HCT116 (cell line): ENCODE data around the gene NTSR1. TPM values are rescaled to one million over a fixed set of nuclear protein-coding genes. Genes with fewer than 3 reads are reported as not detected.

Experiments used
- ATAC-seq: fragments of 200-7000 bp; cut with Tn5 transposase; 2 replicates; pipeline ENCODE4 v1.9.1; 2020; ENCODE audit warnings: mild to moderate bottlenecking, moderate library complexity
- BruUV-seq: library from RNA; stranded (reverse); fragments of 400-500 nt; replicated peaks from 2 replicates; lab custom pipeline; 2021; lab: Mats Ljungman, UMichigan
- CTCF ChIA-PET: fragments of 300-600 bp; sonication (Branson Sonifier 250); formaldehyde crosslinking; loops from one replicate; lab custom pipeline; 2021; ENCODE audit warnings: antibody characterized with exemption; lab: Charles Lee
- POLR2A ChIA-PET: fragments of 300-600, 350-600 bp; sonication (Branson Sonifier 250); formaldehyde crosslinking; loops from one replicate; lab custom pipeline; 2021; ENCODE audit warnings: antibody characterized with exemption; lab: Charles Lee
- RAD21 ChIA-PET, 2 experiments: fragments of 300-600 bp; sonication (Branson Sonifier 250); formaldehyde crosslinking; loops; one replicate each; lab custom pipeline; 2023; ENCODE audit warnings: low total read pairs in 2 of 2; ENCODE audit not compliant: uncharacterized antibody in 2 of 2, unreplicated experiment in 2 of 2, low non-redundant PET in 1 of 2; lab: Charles Lee
- DNase-seq: peaks from one replicate; pipeline ENCODE4 v3.0.0-alpha.2; 2010; ENCODE audit warnings: low read depth, low spot score
- H2AFZ ChIP-seq: fragments of 200-600 bp; shearing (Covaris generic), sonication (generic); 2 replicates; pipeline ENCODE4 v1.6.1; 2017; ENCODE audit warnings: low read depth, mixed run types, mixed read lengths, antibody characterized with exemption, low read length; ENCODE audit not compliant: poor library complexity, severe bottlenecking
- H3K27ac ChIP-seq: 2 replicates; pipeline ENCODE4 v1.5.1; 2012; ENCODE audit warnings: low read depth, low read length
- H3K27me3 ChIP-seq: fragments of 200-600 bp; sonication (generic); 2 replicates; pipeline ENCODE4 v1.6.1; 2016; ENCODE audit warnings: mixed run types, low read length, mixed read lengths; ENCODE audit not compliant: insufficient read depth
- H3K36me3 ChIP-seq, 2 experiments: fragments of 200-500 bp in 1 of 2; fragments of 200-600 bp in 1 of 2; sonication (Bioruptor generic) in 1 of 2; sonication (generic) in 1 of 2; 2 replicates each; pipeline versions ENCODE4 v1.5.1 to v1.6.1; 2014 to 2016; ENCODE audit warnings: low read length in 2 of 2, inconsistent platforms in 1 of 2, mixed read lengths in 1 of 2, mixed run types in 1 of 2; ENCODE audit not compliant: insufficient read depth in 2 of 2, control insufficient read depth in 1 of 2
- H3K4me1 ChIP-seq, 2 experiments: fragments of 200-600 bp in 1 of 2; sonication (generic) in 1 of 2; 2 replicates each; pipeline versions ENCODE4 v1.5.1 to v1.6.1; 2012 to 2017; ENCODE audit warnings: low read length in 2 of 2, inconsistent platforms in 1 of 2, mild to moderate bottlenecking in 1 of 2, mixed read lengths in 1 of 2, mixed run types in 1 of 2, moderate library complexity in 1 of 2; ENCODE audit not compliant: insufficient read depth in 2 of 2, control insufficient read depth in 1 of 2
- H3K4me2 ChIP-seq: fragments of 200-600 bp; sonication (generic); 2 replicates; pipeline ENCODE4 v1.6.1; 2017; ENCODE audit warnings: mixed run types, low read length, mixed read lengths
- H3K4me3 ChIP-seq, 2 experiments: fragments of 200-600 bp in 1 of 2; sonication (generic) in 1 of 2; replicated peaks in 1 of 2; 2 replicates each; pipeline ENCODE4 v1.5.1; 2011 to 2016; ENCODE audit warnings: low read length in 2 of 2, control low read depth in 1 of 2, low read depth in 1 of 2, mild to moderate bottlenecking in 1 of 2, mixed read lengths in 1 of 2, mixed run types in 1 of 2
- H3K79me2 ChIP-seq: fragments of 200-600 bp; sonication (generic); 2 replicates; pipeline ENCODE4 v1.6.1; 2017; ENCODE audit warnings: mild to moderate bottlenecking, mixed run types, low read length, moderate library complexity, mixed read lengths; ENCODE audit not compliant: insufficient read depth
- H3K9ac ChIP-seq: fragments of 200-600 bp; sonication (generic); 2 replicates; pipeline ENCODE4 v1.6.1; 2016; ENCODE audit warnings: low read length, mixed read lengths
- H3K9me2 ChIP-seq: fragments of 200-600 bp; sonication (generic), shearing (Covaris generic); 2 replicates; pipeline ENCODE4 v1.6.1; 2017; ENCODE audit warnings: mixed run types, mild to moderate bottlenecking, moderate library complexity; ENCODE audit not compliant: insufficient read depth
- H3K9me3 ChIP-seq, 2 experiments: fragments of 200-500 bp in 1 of 2; fragments of 200-600 bp in 1 of 2; sonication (Bioruptor generic) in 1 of 2; sonication (generic) in 1 of 2; 2 replicates each; pipeline ENCODE4 v1.6.1; 2014 to 2017; ENCODE audit warnings: low read length in 2 of 2, mixed read lengths in 2 of 2, inconsistent platforms in 1 of 2, low read depth in 1 of 2, mild to moderate bottlenecking in 1 of 2, mixed run types in 1 of 2, moderate library complexity in 1 of 2; ENCODE audit not compliant: control insufficient read depth in 1 of 2, insufficient read depth in 1 of 2
- H4K20me1 ChIP-seq: fragments of 200-600 bp; sonication (generic), shearing (Covaris generic); 2 replicates; pipeline ENCODE4 v1.6.1; 2017; ENCODE audit warnings: mixed run types, mild to moderate bottlenecking, moderate library complexity; ENCODE audit not compliant: insufficient read depth
- CBX3 ChIP-seq: IDR thresholded peaks from 2 replicates; pipeline ENCODE4 v1.6.1; 2012; ENCODE audit warnings: low read depth
- CTCF ChIP-seq, 3 experiments: fragments of 200-600 bp in 1 of 3; sonication (generic) in 1 of 3; IDR thresholded peaks in 2 of 3; conservative IDR thresholded peaks in 1 of 3; 2 replicates each; pipeline ENCODE4 v1.5.1; 2012 to 2017; ENCODE audit warnings: low read depth in 2 of 3, low read length in 2 of 3, antibody characterized with exemption in 1 of 3, borderline replicate concordance in 1 of 3, control low read depth in 1 of 3, mild to moderate bottlenecking in 1 of 3, mixed read lengths in 1 of 3, mixed run types in 1 of 3, moderate library complexity in 1 of 3; ENCODE audit not compliant: insufficient read depth in 1 of 3
- ELF1 ChIP-seq: IDR thresholded peaks from 2 replicates; pipeline ENCODE4 v1.6.1; 2012; ENCODE audit warnings: low read depth, borderline replicate concordance
- EZH2phosphoT487 ChIP-seq: fragments of 200-600 bp; IDR thresholded peaks from 2 replicates; pipeline ENCODE4 v1.6.1; 2018; ENCODE audit warnings: antibody characterized with exemption, borderline replicate concordance
- FOSL1 ChIP-seq: IDR thresholded peaks from 2 replicates; pipeline ENCODE4 v1.6.1; 2012; ENCODE audit warnings: low read depth
- JUND ChIP-seq: IDR thresholded peaks from 2 replicates; pipeline ENCODE4 v1.6.1; 2012
- MAX ChIP-seq: IDR thresholded peaks from 2 replicates; pipeline ENCODE4 v1.6.1; 2012
- POLR2A ChIP-seq: IDR thresholded peaks from 2 replicates; pipeline ENCODE4 v1.7.0; 2011; ENCODE audit warnings: borderline replicate concordance; ENCODE audit not compliant: insufficient read depth, insufficient read length; ENCODE audit errors: extremely low read depth
- POLR2AphosphoS5 ChIP-seq: IDR thresholded peaks from 2 replicates; pipeline ENCODE4 v1.6.1; 2011; ENCODE audit warnings: mild to moderate bottlenecking, low read depth, low read length, moderate library complexity
- RAD21 ChIP-seq: IDR thresholded peaks from 2 replicates; pipeline ENCODE4 v1.6.1; 2012; ENCODE audit warnings: low read depth, mild to moderate bottlenecking
- SIN3A ChIP-seq: IDR thresholded peaks from 2 replicates; pipeline ENCODE4 v1.6.1; 2012; ENCODE audit warnings: low read depth
- SRF ChIP-seq: IDR thresholded peaks from 2 replicates; pipeline ENCODE4 v1.6.1; 2012; ENCODE audit warnings: low read depth
- TCF7L2 ChIP-seq: IDR thresholded peaks from 2 replicates; pipeline ENCODE4 v1.7.0; 2011; ENCODE audit warnings: borderline replicate concordance, inconsistent platforms; ENCODE audit not compliant: insufficient read depth, insufficient read length; ENCODE audit errors: extremely low read depth
- YY1 ChIP-seq: IDR thresholded peaks from 2 replicates; pipeline ENCODE4 v1.6.1; 2011; ENCODE audit warnings: low read length, low read depth, moderate library complexity, mild to moderate bottlenecking; ENCODE audit not compliant: insufficient replicate concordance; ENCODE audit errors: extremely low read depth
- ZFX ChIP-seq: fragments of 450-650 bp; IDR thresholded peaks from 2 replicates; pipeline ENCODE4 v1.6.1; 2017
- intact Hi-C: fragments of 100-400 bp; cut with micrococcal nuclease; formaldehyde crosslinking; loops from 2 replicates; pipeline ENCODE4 v1.10.0; 2022
- total RNA-seq: library from RNA; stranded (reverse); gene quantifications from one replicate; pipeline ENCODE4 v1.2.1, GENCODE V29; 2021; ENCODE audit not compliant: unreplicated experiment

The NTSR1 gene
- total RNA-seq, 1 experiment from 2014 or later = 187 TPM

- H3K4me1 ChIP-seq = peaks cover 10 to 34% of the 10 kb centered on the region in 2 experiments; a peak in 3 of 4 replicates
- POLR2A ChIA-PET = no interaction called here
- no peaks in the 10 kb centered on the region for H4K20me1 ChIP-seq
- DNase-seq (no peak), ATAC-seq (no peak)
- H2AFZ ChIP-seq = no peak overlapping the region
- no peak overlapping the region for H3K4me3 ChIP-seq
- H3K79me2 ChIP-seq = no peaks in the 10 kb centered on the region
- no peak overlapping the region for H3K9ac ChIP-seq
- no peak overlapping the region for H3K27ac ChIP-seq
- CTCF ChIA-PET = no interaction called here
- no peaks in the 10 kb centered on the region for H3K9me2 ChIP-seq
- intact Hi-C loops = no loop called here
- no TSS peak for BruUV-seq
- H3K36me3 ChIP-seq = no peaks in the 10 kb centered on the region
- H3K4me2 ChIP-seq = no peak overlapping the region
- TF ChIP-seq TCF7L2 (no peak), ZFX (no peak), POLR2AphosphoS5 (no peak), EZH2phosphoT487 (no peak), YY1 (no peak), FOSL1 (no peak), CBX3 (no peak), SIN3A (no peak)
- no peaks in the 10 kb centered on the region for H3K9me3 ChIP-seq
- no peaks in the 10 kb centered on the region for H3K27me3 ChIP-seq
- RAD21 ChIA-PET = no interaction called here
These were observed 60.9 kb downstream of the NTSR1 start for GRCh38 chr20:62769346-62770071.

- ChIA-PET POLR2A (no interaction called here), RAD21 (no interaction called here), CTCF (no interaction called here)
- BruUV-seq = no TSS peak
- Histone ChIP-seq H3K27me3 (no peaks in the 10 kb centered on the region), H3K4me2 (no peak overlapping the region), H3K36me3 (no peaks in the 10 kb centered on the region), H3K4me1 (peaks cover 16 to 42% of the 10 kb centered on the region in 2 experiments; a peak in 3 of 4 replicates), H3K79me2 (no peaks in the 10 kb centered on the region), H2AFZ (no peak overlapping the region), H4K20me1 (no peaks in the 10 kb centered on the region), H3K9me2 (no peaks in the 10 kb centered on the region), H3K9ac (no peak overlapping the region), H3K27ac (no peak overlapping the region), H3K4me3 (no peak overlapping the region), H3K9me3 (no peaks in the 10 kb centered on the region)
- DNase-seq = no peak
- intact Hi-C loops = no loop called here
- no peak for ATAC-seq
- TF ChIP-seq POLR2A (no peak), YY1 (no peak), ELF1 (no peak), MAX (no peak), TCF7L2 (no peak), CTCF (IDR thresholded peaks at IDR 0.05 in 2 of 3, conservative IDR thresholded peaks at IDR 0.05 in 1 of 3; ENCODE audit: borderline replicate concordance in 1 of 3, insufficient read depth in 1 of 3, low read depth in 2 of 3, low read length in 2 of 3) (no peak), SRF (no peak), RAD21 (no peak), ZFX (no peak), CBX3 (no peak), SIN3A (no peak), JUND (no peak)
These were observed 61.7 kb downstream of the NTSR1 start for GRCh38 chr20:62770111-62770910.
